Fibroblast of peridontal ligament (primary cell): Measurements from ENCODE around the gene CHID1.

Experiments
- DNase-seq: peaks from one replicate; pipeline ENCODE4 v3.0.0-alpha.2; 2010; ENCODE audit errors: extremely low read depth

Gene CHID1

GRCh38 chr11:910044-910588, 494 bp downstream of the CHID1 start:
- DNase-seq = no peak

DNA sequence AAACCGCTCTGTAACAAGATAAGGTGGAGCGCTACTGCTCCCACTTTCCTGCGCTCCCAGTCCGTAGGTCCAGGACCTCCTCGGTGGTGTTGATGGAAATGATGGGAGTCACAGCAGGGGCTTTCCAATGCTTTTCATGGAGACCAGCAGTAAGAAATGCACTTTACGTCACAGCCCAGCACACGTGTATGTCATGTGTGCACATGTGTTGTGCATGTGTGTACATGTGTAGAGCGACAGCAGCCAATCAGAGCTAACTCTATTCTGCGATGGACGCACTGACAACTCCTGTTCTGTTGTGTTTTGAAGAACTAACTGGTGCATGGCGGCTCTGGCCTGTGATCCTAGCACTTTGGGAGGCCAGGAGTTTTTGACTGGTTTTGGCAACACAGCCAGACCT, 1.2 kb downstream of the CHID1 start:
- DNase-seq = no peak

GRCh38 chr11:908273-908672, 2.3 kb downstream of the CHID1 start:
- no peak for DNase-seq

GRCh38 chr11:907668-908067, 2.9 kb downstream of the CHID1 start:
- no peak for DNase-seq

- no peak for DNase-seq
These were observed 4.7 kb downstream of the CHID1 start for GRCh38 chr11:905952-906351.

DNA sequence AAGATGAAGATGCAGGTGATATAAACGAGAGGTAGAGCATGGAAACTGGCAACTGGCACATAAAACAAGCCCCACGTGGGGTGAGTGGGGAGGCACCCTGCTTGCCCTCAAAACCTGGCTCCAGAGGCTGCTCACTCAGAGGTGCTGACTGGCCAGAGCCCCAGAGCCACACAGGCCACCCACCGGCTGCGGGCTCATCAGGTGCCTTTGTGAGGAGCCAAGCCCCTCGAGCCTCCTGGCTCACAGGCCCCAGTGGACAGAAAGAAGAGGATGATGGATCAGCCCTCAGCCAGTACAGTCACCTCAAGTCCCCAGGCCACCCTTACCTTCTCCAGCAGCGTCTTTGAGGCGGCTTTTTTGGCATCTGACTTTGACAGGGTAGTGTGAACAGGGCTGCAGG, 6.2 kb downstream of the CHID1 start:
- no peak for DNase-seq

DNA sequence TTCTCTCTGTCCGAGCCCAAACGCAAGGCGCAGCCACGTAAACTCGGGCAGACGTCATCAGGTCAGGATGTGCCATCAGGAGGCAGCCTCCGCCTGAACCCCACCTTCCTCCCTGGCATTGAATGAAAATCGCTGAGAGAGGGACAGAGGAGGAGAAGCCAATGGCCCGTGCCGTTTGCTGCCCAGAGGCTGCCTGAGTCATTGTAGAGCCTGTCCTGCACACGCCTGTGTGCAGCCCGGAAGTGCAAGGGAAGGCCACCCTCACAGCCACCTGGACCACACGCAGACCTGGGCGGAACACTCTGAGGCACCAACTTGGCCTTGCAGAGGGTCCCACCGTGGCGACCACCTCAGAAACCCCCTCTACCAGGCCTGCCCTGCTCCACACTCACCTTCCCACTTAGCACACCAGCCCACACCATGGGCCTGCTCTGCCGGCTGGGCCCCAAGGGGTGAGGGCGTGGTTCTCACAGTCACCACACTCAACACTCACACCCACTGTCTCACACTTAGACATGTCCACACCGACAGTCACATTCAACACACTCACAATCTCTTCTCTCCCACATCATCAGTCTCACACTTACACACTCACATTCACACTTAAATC, 9.1 kb downstream of the CHID1 start:
- DNase-seq = no peak

DNA sequence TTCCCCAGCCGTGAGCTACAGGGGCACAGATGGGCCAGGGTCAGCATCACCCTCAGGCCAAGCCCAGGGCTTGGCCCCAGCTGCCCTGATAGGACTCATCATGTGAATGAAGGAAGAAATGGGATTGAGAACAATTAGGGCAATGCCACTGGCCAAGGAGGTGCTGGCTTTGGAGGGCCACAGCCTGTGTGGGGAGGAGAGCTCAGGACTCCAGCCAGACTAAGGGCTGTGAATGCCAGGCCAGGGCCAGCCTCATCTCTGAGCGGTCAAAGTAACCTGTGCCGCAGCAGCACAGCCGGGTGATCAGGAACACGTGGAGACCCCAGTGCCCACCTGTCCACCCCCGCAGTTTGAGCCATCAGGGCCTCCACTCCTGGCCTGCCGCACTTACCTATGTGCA, 10.1 kb downstream of the CHID1 start:
- DNase-seq = no peak

DNA sequence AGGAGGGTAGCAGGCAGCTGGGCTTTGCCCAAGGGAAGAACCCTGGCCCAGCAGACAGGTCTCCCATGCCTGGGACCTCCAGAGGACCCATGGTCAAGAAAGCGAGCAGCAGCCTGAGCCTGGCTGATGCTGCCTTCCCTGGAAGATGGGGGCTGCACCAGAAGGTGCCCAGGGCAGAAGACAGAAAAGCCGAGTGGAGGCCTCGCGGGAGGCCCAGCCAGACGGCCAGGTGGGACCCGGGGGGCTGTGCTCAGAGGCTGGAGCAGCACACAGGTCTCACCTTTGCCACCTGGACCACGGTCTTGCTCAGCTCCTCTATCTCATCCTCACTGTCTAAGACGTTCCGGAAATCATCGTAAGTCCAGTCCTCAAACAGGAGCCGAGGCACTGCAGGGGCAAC, 10.9 kb downstream of the CHID1 start:
- DNase-seq = no peak

GRCh38 chr11:898540-899190, 11.9 kb downstream of the CHID1 start:
- DNase-seq = no peak

DNA sequence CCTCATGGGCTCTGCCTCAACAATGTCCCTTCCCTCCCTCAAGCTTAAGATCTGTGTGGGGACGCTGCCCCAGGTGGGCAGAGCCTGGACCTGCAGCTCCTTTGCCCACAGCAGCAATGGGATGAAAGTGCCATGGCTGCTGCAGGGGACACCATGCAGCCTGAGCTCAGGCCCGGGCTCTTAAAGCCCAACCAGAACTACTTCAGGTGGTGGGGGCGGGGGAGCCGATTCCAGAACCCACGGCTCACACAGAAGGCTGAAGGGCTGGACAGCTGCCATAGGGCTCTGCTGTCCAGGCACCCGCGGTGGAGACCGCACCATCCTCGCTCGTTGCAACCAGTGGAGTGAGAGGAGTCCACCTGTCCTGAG, 12.5 kb downstream of the CHID1 start:
- DNase-seq = no peak

- no peak for DNase-seq
These were observed 13.1 kb downstream of the CHID1 start for GRCh38 chr11:897253-898142.

DNA sequence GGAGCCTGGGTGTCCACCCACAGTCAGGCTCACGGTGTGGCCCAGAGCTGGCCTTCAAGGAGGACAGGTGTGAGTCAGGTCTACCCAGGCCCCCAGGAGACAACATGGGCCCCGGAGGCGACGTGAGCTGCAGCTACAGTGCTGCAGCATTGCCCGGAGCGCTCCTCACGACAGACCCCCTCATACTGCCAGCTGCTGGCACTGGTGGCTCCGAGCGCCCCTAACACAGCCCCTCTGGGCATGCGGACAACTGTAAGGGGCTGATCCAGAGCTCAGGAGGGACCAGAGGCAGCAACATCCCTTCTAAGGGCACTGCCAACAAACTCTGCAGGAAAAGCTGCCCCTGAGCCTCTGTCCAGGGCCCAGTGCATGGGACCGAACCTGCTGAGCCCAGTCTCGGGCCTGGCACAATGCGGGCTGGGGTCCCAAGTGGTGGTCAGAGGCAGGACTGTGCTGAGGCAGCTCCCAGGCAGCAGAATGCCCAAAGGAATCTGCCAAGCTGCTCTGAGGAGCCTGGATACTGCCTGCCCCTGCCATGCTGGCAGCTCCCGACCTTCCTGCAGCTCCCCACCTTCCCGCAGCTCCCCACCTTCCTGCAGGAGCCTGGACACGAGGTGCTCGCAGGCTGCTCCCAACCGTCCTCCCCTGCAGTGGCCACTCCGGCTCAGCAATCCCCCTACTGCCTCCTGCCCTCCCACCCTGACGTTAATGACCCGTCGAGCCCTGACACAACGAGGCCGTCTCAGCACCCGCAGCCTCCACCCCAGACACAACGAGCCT, 15.1 kb downstream of the CHID1 start:
- DNase-seq = no peak

DNA sequence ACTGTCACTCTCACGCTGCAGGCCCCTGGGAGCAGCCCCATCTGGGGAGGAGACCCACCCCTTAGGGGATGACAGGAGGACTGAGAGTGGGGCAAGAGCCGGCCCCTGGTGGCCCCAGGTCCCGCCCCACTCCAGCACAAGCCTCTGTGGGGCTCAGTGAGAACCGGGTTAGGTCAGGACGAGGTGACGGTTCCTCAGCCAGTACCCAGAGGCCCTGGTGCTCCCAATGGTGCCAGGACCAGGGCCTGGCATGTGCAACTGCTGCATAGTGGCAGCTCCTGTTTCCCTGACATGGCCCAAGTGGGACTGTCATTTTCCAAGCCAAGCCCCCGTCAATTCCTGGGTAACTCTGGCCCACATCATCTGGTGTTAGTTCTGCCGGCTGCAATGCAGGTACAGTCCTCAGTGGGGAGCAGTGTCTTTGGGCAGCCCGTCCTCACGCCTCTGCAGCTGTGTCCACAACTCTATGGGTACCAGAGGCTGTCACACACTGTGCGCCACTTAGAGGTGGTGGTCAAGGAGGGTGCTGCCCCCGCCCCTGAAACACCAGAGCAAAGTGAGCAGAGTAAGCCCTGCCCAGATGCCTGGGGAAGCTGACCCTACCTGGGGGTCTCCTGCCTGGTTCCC, 15.9 kb downstream of the CHID1 start:
- DNase-seq = no peak

- no peak for DNase-seq
These were observed 17.5 kb downstream of the CHID1 start for GRCh38 chr11:893008-893654.

DNA sequence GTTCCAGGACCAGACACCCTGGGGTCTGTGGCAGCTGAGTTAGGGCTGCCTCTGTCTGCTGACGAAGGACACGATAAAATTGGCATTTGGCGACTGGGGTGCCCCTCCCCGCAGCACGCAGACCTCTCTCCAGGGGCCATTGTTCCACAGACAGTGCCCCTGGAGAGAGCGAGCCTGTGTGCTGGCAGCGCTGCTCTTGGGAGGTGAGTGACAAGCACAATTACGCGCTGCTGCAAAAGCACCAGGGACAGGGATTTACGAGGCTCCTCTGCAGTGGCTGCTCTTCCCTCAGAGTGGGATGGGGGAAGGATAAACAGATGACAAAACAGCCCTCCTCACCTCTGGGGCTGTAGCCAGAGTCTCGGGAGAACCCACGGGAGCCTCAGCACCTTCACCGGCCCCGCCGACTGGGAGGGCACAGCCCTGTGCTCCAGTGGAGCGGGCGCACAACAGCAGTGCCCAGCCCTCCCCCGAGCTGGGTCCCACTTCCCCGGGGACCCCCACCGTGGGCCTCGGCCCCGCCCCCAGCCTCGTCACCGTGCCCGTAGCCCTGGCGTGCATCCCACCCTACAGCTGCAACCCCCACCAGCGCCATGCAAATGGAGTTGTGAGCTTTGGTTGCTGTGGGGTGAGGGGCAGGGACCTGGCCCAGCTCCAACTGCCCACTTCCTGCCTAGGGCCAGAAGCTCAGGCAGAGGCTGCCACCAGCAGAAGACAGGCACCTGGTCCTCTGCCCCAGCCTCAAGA, 19.6 kb downstream of the CHID1 start:
- no peak for DNase-seq

GRCh38 chr11:889687-890475, 20.7 kb downstream of the CHID1 start:
- no peak for DNase-seq

DNA sequence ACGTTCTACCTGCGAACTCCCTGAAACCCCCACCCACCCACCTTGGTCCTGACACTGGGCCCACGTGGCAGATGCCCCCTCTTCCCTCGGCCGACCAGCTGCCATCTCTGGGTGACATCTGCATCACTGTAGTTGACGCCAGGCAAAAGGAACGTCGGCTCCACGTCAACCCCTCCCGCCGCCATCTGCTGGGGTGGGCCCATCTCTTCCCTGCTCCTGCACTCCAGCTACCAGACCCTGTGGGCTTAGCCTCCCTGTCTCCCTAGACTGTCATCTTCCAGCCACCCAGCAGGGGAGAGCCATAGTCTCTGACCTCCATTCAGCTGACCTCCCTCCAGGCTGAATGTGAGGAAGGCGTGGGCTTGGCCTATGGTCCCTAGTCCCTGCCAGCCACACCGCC, 21.4 kb downstream of the CHID1 start:
- no peak for DNase-seq
